GM19468 (cell line): Measurements from ENCODE around the gene RAP1GAP.

Source experiments
- ATAC-seq: cut with Tn5 transposase; IDR thresholded peaks from one replicate; pipeline ENCODE4 v1.9.1; 2021; ENCODE audit warnings: mild to moderate bottlenecking, moderate library complexity, moderate number of reproducible peaks; ENCODE audit not compliant: unreplicated experiment; ENCODE audit errors: extremely low read depth

Gene RAP1GAP

DNA sequence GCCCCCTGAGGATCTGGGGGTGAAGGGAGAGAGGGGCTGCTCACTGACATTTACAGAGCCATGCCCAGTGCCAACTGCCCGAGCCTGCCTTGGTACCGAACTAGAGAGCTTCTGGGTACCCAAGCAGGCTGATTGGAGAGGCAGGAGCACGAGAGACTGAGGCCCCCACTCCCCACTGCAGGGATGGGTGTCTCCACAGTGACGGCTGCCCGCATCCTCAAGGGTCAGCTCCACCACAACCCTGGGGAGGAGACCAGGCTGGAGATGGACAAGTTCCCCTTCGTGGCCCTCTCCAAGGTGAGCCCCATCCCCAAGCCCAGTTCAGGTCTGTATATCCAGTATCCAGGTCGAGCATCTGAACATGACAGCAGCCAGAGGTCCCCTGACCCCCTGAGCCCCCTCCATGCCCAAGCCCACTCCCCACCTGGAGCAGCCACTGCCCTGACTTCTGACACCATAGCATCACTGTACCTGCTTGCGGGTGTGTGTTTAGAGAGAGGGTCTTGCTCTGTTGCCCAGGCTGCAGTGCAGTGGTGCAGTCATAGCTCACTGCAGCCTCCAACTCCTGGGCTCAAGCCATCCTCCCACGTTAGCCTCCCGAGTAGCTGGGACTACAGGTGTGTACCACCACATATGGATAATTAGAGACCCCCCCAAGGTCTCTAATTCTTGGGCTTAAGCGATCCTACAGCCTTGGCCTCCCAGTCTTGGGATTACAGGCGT is 108.1 kb downstream of the RAP1GAP start:
- no peak for ATAC-seq

GRCh38 chr1:21559788-21560567 is 109.2 kb downstream of the RAP1GAP start:
- ATAC-seq: no peak

DNA sequence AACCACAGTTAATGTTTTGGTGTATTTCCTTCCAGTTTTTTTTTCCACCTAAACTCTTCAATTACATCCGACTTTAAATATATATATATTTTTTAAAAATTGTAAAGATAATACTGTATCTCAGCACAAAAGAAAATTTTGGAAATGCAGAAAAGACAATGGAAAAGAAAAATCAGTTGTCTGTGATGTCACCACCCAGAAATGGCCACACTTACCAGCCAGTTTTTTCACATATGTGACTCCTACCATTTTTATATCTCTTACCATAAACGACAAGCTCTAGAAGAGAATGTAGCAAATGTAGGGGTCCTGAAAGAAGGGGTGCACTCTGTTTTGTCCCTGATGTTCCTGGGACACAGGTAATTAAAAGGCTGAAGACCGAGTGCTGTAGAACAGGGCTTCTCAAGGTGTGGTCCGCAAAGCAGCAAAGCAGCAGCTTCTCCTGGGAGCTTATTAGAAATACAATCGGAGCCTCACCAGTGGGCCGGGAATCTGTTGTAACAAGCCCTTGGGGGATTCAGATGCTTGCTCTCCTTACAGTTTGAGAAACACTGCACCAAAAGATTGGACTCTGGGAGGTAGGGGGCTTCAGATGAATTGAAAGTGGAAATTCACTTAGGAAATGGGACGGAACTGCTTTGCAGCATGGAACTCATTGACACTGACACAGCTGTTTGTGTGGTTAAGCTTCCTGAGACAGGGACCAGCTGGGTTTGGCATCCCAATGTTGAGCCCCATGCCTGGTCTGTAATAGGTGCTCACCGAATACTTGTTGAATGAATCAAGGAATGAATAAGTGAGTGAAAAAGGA is 115.8 kb downstream of the RAP1GAP start:
- no peak for ATAC-seq

DNA sequence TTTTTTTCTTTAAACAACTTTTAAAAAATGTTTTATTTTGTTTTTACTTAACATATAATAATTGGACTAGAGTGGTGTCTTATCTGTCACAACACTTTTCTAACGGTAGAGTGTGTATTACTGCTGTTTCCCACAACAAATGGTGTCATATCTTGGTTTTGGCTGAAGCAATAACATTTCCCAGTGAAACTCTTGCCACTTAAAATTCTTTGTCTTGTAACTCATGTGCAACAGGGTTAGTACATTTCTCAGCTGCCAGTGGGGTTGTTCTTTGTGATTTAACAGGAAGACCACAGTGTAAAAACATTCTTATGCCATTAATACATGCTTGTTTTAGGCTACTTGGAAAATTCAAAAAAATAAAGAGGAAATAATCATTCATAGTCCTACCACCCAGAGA is 116.4 kb downstream of the RAP1GAP start:
- no peak for ATAC-seq

DNA sequence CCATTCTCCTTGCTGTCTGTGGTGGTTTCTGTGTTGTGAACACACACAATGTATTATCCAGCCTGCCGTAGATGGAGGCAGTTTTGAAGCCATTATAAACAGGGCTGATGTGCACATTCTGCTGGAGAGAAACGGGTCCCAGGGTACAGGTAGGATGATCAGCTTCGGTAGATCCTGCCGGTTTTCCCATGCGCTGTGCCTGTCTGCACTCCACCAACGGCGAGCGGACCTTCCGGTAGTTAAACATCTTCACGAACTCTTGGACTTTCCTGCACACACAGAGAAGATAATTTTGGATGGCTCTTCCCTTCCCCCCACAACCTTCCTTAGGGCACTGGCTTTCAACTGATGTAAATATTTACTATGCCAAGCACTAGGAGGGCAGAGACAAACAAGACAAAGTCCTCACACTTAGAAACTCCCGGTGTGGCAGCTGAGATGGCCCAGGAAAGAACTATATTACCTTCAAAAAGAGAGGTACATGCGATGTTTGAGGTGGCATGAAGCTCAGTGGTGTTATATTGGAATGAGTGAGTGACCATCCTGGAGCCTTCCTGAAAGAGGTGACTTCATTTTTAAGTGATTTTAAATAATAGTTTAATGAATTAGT is 118.2 kb downstream of the RAP1GAP start:
- ATAC-seq: no peak

- no peak for ATAC-seq
Observed at GRCh38 chr1:21550097-21550496, 119.1 kb downstream of the RAP1GAP start.

- ATAC-seq: no peak
Observed at GRCh38 chr1:21547876-21548275, 121.3 kb downstream of the RAP1GAP start.
